Measurements from ENCODE around the gene RABIF. TPM values are rescaled to one million over a fixed set of nuclear protein-coding genes. Genes with fewer than 3 reads are reported as not detected.

RABIF gene
- total RNA-seq, 1 donor from 2014 or later: 7.4 TPM

DNA sequence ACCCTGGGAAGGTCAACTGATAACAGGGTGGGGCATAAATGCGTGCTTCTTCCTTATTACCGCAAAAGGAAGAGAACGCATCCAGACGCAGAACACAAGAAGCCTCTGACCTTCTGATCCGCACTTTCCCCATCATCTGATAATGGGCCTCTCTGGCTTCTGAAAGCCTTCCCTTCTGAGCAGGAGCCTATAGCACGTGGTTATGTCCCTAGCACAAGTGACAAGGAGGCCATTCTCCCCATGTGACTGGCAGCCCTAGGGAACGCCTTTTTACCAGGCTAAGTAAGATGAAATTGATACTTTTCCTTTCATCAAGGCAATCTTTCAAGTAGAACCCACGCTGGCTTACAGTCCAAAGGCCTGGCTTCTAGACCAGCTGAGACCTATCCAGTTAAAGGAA, 34.2 kb downstream of the RABIF start:
- no peak overlapping the region for H3K27ac ChIP-seq
- intact Hi-C loops (cut with DNase I): no loop called here
- H3K4me3 ChIP-seq: no peak overlapping the region
- no peaks in the 10 kb centered on the region for H3K9me3 ChIP-seq
- no peaks in the 10 kb centered on the region for H3K36me3 ChIP-seq
- no peak for DNase-seq (ENCODE audit: extremely low spot score in 2 of 2)
- TF ChIP-seq POLR2AphosphoS5 (IDR thresholded peaks at IDR 0.05; ENCODE audit: insufficient read depth in 1 of 2, low read depth in 1 of 2) (no peak), POLR2A (IDR thresholded peaks at IDR 0.05) (no peak)
- TF ChIP-seq, protein P1, sequence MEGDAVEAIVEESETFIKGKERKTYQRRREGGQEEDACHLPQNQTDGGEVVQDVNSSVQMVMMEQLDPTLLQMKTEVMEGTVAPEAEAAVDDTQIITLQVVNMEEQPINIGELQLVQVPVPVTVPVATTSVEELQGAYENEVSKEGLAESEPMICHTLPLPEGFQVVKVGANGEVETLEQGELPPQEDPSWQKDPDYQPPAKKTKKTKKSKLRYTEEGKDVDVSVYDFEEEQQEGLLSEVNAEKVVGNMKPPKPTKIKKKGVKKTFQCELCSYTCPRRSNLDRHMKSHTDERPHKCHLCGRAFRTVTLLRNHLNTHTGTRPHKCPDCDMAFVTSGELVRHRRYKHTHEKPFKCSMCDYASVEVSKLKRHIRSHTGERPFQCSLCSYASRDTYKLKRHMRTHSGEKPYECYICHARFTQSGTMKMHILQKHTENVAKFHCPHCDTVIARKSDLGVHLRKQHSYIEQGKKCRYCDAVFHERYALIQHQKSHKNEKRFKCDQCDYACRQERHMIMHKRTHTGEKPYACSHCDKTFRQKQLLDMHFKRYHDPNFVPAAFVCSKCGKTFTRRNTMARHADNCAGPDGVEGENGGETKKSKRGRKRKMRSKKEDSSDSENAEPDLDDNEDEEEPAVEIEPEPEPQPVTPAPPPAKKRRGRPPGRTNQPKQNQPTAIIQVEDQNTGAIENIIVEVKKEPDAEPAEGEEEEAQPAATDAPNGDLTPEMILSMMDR (IDR thresholded peaks at IDR 0.05): no peak
- no peaks in the 10 kb centered on the region for H3K27me3 ChIP-seq
- no peaks in the 10 kb centered on the region for H3K4me1 ChIP-seq

DNA sequence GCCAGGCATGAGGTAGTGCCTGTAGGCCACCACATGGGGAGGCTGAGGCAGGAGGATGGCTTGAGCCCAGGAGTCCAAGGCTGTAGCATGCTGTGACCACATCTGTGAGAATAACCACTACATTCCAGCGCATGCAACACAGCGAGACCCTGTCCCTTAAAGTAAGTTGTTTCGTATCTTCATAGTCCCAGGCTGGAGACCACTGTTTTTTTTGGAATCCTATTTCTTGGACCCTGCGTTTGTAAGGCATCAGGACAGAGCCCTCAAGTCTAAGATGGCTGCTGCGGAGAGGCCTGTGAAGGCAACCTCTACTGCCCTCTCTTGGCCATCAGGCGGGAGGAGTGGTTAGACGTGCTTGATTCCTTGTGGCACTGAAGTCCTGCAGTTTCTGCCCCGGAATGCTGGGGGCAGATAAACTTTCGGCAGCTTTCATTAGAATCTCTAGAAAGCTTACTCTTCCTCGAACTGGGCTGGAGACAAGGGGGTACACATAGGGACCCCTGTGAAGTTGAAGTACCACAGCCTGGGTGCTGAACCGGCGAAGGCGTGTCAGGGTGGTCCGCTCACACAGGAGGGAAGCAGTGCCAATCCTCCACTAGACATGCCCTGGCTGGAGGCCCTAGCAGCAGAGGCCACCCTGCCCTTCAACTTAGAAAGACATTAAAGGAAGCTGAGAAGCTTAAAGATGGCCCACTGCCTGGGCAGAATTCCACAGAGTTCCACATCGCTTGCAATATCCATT, 36.6 kb downstream of the RABIF start:
- no peak for DNase-seq (ENCODE audit: extremely low spot score in 2 of 2)
- no peak overlapping the region for H3K4me3 ChIP-seq

DNA sequence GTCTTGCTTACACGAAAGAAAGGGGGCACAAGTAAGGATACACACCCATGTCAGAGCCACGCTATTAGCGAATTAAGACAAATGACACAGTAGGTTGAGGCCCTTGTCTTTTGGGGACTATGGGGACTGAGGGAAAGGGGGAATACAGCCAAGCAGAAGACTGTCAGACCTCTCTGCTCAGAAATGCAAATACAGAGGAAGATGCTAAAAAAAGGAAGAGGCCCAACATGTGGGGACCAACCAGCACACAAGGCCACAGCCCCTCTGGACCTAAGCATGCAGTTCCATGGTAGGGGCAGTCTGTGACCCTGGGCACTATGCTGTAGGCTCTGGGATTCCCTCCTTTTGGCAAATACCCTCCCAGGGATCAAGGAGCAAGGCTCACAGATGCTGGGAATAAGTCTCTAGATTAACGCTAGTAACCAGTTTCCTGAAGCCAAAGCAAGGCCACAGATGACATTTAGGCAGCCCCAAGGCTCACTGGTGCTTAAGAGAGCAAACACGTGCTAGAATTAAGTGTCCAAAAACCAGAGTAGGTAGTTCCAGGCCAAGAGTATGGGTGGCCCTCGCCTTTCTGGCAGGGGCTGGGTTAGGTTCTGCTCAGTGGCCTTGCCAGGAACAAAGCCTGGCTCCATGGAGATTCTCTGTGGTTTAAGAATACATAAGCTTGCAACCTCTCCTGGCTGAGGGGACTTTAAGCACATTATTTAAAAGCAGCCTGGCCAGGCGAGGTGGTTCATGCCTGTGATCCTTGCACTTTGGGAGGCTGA, 38.2 kb downstream of the RABIF start:
- no peak for DNase-seq (ENCODE audit: extremely low spot score in 2 of 2)
- no peaks in the 10 kb centered on the region for H3K27me3 ChIP-seq
- TF ChIP-seq POLR2AphosphoS5 (IDR thresholded peaks at IDR 0.05; ENCODE audit: insufficient read depth in 1 of 2, low read depth in 1 of 2) (no peak), POLR2A (IDR thresholded peaks at IDR 0.05) (no peak)
- TF ChIP-seq, protein P1 (IDR thresholded peaks at IDR 0.05): no peak
- intact Hi-C loops (cut with DNase I): no loop called here
- H3K4me3 ChIP-seq: no peak overlapping the region
- H3K27ac ChIP-seq: no peak overlapping the region
- H3K9me3 ChIP-seq: no peaks in the 10 kb centered on the region
- H3K4me1 ChIP-seq: no peaks in the 10 kb centered on the region
- H3K36me3 ChIP-seq: no peaks in the 10 kb centered on the region

More for the DNA sequence above, 36.6 kb downstream of the RABIF start:
- Histone ChIP-seq H3K27me3 (no peaks in the 10 kb centered on the region), H3K4me1 (no peaks in the 10 kb centered on the region), H3K9me3 (no peaks in the 10 kb centered on the region), H3K27ac (no peak overlapping the region), H3K36me3 (no peaks in the 10 kb centered on the region)
- intact Hi-C loops (cut with DNase I): no loop called here
- TF ChIP-seq, protein P1 (IDR thresholded peaks at IDR 0.05): no peak
- TF ChIP-seq POLR2AphosphoS5 (IDR thresholded peaks at IDR 0.05; ENCODE audit: insufficient read depth in 1 of 2, low read depth in 1 of 2) (no peak), POLR2A (IDR thresholded peaks at IDR 0.05) (no peak)

DNA sequence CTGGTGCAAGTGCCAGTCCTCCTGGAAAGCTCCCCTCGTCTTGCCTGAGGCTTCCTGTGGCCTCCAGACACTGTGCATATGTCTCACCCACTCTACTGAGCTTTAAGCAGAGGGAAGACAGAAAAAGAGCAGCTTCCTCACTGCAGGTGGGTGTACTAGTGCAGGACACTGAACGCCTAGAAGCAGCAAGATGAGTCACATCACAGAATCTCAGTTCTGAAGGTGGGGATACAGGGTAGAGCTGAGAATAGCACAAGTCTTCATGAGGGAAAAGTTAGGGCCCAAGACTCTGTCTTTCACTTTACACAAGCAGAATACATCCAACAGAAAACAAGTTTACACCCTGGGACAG, 40.8 kb downstream of the RABIF start:
- H3K4me1 ChIP-seq: no peaks in the 10 kb centered on the region
- no peak overlapping the region for H3K4me3 ChIP-seq
- H3K36me3 ChIP-seq: no peaks in the 10 kb centered on the region
- TF ChIP-seq, protein P1 (IDR thresholded peaks at IDR 0.05): no peak
- no peak for TF ChIP-seq POLR2A (IDR thresholded peaks at IDR 0.05)
- TF ChIP-seq POLR2AphosphoS5 (IDR thresholded peaks at IDR 0.05; ENCODE audit: insufficient read depth in 1 of 2, low read depth in 1 of 2): no peak
- no peak overlapping the region for H3K27ac ChIP-seq
- no peaks in the 10 kb centered on the region for H3K27me3 ChIP-seq
- no peak for DNase-seq (ENCODE audit: extremely low spot score in 2 of 2)
- no peaks in the 10 kb centered on the region for H3K9me3 ChIP-seq
- intact Hi-C loops (cut with DNase I): no loop called here

DNA sequence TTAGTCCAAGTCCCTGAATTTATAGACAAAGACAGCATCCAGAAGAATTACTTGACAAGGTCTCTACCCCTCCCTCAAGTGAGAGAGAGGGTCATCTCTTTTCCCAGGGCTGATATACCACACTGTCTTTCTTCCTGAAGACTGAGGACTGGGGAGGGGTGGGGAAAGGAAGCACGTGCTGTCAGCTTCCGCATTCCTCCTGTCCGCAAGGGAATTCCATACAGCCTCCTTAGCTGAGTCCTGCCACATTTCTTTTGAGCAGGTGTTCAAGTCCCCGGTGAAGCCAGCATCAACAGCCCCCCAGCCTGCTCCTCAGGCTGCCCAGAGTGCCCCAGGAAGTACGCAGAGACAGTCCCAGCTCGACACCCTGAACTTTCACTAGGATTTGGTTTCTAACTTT, 44.0 kb downstream of the RABIF start:
- H3K9me3 ChIP-seq: no peaks in the 10 kb centered on the region
- H3K27ac ChIP-seq: no peak overlapping the region
- DNase-seq (ENCODE audit: extremely low spot score in 2 of 2): no peak
- H3K4me3 ChIP-seq: no peak overlapping the region
- H3K4me1 ChIP-seq: no peaks in the 10 kb centered on the region
- no peaks in the 10 kb centered on the region for H3K36me3 ChIP-seq
- H3K27me3 ChIP-seq: no peaks in the 10 kb centered on the region
- TF ChIP-seq POLR2AphosphoS5 (IDR thresholded peaks at IDR 0.05; ENCODE audit: insufficient read depth in 1 of 2, low read depth in 1 of 2) (no peak), POLR2A (IDR thresholded peaks at IDR 0.05) (no peak)
- TF ChIP-seq, protein P1 (IDR thresholded peaks at IDR 0.05): no peak
- intact Hi-C loops (cut with DNase I): no loop called here

Measured in vagina (tissue), 2 donors.